HG02981 (cell line): ENCODE measurements around the gene WDR5.

Experiments
- ATAC-seq: cut with Tn5 transposase; IDR thresholded peaks from one replicate; pipeline ENCODE4 v1.9.1; 2021; ENCODE audit warnings: mild to moderate bottlenecking, moderate library complexity; ENCODE audit not compliant: unreplicated experiment

WDR5 gene

DNA sequence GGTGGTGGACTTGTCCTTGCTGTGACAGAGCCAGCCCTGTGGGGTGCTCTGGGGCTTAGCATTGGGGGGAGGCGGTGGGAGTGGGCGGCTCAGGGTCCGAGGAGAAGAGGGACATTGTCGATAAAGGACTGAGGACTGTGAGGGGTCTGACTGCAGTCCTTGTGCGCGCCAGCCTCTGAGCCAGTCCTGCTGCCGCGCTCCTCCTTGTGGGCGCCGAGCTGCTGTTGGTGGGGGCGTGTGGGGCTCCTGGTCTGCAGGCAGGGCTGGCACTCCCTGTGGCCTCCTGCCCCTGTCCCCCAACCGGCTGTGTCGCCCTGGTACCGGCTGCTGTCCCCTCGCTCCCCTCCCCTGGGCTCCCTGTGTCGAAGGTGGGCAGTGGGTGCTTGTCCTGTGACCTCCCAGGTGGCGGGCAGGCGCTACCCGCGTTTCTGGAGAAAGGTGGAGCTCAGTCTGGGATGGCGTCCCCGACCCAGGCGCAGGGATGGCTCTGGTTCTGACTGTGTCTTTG lies 21.6 kb downstream of the WDR5 start:
- ATAC-seq = no peak

DNA sequence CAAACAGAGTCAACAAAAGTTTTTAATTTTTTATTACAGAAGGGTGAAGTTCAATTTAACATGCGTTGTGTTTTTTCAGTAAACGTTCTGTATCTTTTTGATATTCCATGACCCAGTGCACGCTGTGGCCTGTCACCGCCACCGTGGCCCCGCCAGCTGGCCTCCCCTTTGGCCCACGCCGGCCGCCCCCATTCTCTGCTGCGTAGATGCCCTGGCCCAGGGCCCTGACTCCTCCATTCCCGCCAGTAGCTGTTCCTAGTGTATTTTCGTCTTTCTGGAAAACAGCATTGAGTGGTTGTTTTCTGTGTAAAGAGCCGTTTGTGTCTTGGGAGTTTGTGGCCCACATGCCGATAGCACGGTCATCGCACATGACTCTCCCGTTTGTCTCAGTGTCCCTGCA lies 22.4 kb downstream of the WDR5 start:
- no peak for ATAC-seq

DNA sequence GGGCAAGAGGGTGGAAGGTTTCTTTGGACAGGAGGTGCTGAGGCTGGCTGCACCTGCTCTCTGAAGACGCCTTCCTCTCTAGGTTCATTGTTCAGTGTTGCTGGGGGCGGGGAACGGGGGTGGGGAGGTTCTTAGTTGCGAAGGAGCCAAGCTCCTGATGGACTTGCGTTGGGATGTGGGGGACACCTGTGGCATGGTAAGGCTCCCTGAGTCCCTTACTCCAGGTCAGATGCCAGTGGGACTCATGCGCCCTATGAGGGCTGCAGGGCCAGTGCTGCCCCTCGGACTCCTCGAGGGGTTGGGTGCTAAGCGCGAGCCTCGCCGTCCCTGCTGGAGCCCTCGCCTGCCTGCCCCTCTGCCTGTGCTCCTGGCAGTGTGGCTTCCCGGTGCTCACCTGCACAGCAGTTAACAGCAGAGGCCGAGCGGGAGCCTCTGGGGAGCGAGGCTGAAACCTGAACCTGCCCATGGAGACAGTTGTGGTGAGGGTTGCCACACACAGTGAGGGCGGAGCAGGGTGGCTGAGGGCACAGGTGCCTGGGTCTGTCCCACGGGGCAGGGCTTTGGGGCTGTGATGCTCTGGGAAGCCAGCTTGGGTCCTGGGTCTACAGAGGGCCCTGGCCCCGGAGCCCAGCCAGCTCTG lies 23.0 kb downstream of the WDR5 start:
- ATAC-seq = no peak

DNA sequence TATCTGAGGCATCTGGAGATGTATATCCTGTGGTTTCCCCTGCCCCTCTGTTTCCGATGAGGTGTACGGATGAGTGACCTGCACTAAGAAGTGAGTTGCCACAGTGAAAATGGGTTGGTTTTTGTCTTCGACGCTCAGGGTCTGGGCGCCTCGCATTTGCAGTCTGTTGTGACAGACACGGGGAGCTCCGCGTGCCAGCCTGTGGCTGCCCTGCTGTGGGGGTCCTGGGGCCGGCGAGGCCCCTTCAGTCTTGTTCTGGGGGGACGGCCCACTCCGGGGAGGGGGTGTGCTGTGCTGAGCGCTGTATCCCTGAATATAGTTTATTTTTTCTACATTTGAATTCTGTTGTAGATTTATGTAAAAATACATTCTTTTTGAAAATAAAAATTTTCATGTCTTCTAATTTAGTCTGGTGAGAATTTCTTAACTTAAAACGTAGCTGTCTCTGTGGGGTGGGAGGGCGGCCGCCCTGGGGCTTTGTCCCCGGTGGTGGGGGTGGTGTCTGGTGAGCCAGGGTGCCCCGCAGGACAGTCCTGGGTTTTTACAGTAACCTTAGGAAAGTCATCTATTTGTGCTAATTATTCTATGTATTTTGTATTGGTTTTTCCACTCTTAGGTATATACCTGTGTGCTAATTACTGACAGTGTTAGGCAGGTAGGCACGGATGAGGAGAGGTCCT lies 23.8 kb downstream of the WDR5 start:
- ATAC-seq = no peak

DNA sequence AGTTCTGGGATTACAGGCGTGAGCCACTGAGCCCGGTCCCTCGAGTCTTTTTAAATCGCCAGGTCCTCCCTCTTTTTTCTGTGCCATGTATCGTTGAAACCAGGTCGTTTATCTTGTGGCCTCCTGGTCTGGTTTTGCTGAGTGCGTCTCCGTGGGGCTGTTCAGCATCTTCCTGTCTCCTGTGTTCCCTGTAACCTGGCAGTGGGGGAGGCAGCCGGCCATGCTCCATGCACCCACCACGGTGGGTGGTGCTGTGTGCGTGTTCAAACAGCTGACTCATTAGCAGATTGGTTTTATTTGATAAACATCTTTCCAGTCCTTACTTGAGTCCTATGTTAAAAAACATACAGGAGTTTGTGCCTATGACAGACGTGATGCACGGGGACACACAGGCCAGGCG lies 25.8 kb downstream of the WDR5 start:
- ATAC-seq = no peak

DNA sequence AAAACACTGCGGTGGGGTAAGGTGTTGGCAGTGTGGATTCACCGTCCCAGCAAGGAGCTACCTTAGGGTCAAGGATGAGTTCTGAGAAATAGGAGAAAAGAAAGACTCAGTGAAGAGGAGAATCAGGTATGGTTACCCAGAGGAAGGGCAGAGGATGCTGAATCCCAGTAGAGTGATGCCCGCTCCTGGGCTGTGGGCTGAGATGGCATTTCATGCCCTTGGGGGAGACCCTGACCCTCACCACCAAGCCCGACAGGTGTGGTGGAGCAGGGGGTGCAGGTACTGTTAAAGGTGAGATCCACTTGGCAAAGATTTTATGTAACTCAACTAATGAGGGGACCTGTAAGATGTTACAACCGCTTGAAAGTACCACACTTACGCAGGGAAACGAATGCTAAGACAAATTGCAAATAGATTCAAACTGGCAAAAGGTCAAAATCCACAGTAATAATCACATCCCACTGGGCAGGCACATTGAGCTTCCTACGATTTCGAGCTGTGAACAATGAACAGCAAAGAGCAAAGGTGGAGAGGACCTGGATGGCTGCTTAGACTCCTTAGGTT lies 26.4 kb downstream of the WDR5 start:
- ATAC-seq = no peak

DNA sequence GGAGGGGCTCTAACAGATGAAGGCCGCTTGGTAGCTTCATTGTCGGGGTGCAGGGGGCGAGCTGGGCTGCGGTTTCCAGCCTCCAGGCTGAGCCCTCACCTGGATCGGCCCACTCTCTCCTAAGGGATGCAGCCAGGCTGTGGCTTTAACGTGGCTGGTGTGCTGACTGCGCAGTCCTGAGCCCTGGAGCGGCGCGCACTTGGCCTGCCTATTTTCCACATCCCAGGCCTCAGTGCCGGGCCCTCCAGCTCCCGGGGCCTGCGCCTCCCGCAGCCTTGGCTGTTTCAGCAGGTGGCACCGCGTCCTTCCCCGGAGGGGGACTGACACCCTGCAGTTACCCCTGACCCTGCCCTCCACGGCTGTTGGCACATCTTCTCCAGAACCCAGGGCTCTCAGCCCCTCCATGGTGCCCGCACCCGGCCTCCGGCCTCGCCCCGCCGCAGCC lies 27.1 kb downstream of the WDR5 start:
- ATAC-seq = no peak

DNA sequence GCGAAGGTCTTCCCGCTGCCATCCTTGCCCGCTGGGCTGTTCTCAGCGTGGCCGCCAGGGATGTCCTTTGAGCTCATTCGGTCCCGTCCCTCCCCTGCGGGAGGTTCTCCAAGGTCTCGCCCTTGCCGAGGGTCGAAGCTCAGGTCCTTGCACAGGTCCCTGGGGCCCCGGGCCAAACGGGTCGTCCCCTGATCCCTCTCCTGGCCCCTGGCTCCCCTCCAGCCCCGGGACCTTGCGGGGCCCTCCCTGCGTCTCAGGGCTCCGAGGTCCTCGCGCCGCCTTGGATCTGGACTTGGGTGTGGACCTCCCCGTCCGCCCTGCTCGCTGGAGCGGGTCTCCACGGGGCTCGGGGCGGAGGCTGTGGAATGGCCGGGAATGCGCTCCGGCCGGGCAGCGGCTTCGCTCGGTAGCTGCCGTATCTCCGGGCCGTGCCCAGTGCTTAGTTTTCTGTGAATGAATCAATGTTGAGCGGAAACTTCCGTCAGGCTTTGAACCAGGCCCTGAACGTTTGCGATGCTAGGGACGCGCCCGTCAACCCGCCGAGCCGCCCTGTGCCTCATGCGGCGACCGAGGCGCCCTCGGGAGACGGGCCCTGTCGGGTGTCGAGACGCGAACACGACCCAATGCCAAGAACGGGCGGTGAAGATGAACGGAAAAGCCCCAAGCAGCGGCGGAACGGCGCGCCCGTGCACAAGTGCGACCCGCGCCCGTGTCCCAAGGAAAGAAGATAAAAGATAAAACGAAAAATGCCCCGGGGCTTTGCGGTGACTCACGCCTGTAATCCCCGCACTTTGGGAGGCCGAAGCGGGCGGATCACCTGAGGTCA lies 27.7 kb downstream of the WDR5 start:
- ATAC-seq = no peak

DNA sequence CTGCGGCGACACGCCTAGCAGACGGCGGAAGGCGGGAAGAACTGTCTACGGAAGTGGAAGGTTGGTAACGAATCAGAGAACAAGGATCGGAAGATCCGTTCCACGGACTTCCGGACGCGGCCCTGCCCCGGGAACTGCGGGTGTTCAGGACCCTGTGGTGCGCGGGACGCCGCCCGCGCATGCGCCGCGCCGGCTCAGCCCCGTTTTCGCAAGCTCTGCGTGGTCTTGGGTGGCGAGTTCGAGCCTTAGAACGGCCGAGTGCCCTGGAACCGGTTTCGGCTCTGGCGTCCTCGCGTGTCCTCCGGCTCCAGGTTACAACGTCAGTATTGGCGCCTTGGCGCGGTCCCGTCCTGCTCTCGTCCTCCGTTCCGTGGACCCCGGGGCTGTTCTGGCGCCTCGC lies 29.0 kb downstream of the WDR5 start:
- ATAC-seq = no peak

DNA sequence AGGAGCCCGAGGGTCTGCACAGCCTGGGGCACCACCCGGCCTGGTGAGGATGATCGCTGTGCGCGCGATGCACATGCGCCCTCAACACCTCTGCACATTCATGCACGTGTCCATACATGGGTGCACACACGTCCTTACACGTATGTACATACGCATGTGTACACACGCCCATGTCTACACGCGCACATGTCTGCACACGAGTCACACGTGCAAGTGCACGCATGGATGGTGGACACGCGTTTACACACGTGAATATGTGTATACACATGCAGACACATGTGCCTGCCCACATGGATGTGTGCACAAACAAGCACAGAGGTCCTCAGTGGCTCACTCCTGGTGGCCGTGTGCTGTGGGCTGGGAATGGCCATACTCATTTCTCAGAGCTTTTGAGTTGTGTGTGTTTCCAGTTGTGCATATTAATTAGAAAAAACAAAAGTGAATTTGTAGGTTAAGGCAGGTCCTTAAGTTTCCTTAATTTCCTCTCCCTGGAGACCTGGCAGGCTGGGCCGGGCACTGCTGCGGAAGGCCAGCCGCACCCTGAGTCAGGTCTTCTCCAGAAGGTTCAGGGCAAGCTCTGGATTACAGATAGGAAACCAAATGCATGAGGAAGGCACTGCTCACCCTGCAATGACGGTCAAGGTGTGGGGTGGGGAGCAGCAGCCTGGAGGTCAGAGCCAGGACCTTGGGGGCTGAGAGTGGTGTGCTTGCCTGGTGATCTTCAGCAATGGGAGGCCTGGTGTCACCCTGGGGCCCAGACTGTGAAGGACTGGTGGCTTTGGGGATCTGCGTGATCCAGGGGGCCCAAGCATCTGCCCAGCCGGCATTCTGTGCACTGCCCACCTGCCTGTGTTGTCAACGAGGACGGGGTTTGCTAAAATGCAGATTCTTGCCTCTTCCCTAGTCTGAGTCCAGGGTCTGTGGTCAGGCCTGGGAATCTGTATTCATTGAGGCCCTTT lies 29.8 kb downstream of the WDR5 start:
- ATAC-seq = no peak

DNA sequence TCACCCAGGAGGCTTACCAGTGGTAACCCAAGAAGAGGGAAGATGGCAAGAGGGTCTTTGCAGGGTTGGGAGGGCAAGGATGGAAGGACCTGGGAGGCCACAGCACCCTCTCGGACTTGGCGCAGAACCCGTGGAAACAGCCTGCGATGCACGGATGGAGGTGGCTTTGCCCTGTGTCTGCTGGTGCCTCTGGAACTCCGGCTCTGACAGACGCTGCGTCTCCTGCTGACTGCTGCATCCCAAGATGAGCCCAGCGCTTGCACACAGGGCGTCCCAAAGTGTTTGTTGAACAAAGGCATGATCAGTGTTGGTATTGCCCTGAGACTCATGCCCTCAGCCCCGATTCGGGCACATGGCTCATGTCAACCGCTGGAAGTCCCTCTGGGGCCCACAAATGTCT lies 30.5 kb downstream of the WDR5 start:
- no peak for ATAC-seq

DNA sequence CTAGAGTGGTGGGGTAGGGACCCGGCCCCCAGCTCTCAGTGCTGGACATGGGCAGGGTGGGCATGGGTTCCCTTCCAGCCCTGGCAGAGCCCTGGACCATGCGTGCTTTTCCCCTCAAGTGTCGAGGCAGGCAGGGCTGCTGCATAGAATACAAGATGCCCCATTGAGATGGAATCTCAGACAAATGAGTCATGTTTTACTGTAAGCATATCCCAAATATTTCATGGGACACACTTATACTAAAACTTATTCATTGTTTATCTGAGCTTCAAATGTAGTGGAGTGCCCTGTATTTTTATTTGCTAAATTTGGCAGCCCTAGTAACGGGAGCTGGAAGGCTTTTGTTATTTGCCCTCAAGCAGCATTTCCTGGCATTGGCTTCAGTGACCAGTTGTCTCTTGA lies 31.6 kb downstream of the WDR5 start:
- no peak for ATAC-seq

DNA sequence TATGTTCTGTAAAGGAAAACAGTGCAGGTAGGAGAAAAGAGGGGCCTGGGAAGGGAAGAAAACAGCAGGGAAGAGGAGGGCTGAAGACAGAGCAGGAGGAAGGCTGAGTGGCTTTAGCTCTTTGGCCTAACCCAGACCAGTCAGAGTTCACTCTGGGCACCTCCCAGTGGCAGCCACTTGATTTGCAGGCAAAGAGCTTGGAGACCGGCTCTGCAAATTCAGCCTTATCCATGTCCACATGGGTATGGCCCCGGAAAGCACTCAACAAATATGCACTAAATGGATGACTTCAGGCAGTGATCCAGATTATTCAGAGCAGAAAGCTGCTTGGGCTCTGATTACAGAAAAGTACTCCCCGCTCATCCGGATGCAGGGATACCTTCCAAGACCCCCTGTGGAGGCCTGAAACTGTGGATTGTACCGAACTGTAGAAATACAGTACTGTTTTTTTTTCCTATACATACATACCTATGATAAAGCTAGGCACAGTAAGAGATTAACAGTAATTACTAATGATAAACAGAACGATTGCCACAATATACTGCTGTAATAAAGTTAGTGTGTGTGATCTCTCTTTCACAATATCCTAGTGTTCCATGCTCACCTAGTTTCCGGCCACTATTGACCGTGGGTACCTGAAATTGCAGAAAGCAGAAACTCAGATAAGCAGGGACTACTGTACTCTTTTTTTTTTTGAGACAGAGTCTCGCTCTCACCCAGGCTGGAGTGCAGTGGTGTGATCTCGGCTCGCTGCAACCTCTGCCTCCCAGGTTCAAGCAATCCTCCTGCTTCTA lies 33.1 kb downstream of the WDR5 start:
- ATAC-seq = no peak

DNA sequence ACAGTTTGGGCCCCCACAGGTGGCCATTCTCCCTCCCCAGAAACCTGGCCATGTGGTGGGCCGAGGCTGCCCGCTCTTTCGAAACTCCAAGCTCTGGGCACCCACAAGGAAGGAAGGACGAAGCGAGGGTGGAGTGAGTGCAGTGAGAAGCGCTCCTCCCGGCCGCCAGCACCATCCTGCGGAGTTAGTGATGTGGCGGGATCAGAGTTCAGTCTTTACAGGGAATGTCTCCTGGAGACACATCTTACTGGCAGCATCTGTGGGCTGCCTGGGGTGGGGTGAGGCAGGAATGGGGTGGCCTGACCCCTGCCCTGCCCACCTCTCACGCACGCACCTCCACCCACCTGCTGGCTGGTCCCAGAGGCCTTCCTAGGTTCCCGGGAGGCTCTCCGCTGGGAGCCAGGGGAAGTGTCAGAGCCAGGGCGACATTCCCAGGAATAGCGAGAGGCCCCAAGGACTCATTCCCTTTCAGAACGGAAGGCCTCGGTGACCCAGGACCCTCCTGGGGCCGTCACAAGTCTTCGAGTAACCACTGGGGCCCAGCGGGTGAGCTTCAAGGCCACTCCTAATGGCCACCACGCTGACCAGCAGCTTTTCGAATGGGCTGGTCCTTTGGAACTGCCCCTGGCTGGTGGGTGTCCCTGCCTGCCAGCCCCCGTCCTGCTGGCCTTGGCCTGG lies 34.0 kb downstream of the WDR5 start:
- ATAC-seq = no peak

DNA sequence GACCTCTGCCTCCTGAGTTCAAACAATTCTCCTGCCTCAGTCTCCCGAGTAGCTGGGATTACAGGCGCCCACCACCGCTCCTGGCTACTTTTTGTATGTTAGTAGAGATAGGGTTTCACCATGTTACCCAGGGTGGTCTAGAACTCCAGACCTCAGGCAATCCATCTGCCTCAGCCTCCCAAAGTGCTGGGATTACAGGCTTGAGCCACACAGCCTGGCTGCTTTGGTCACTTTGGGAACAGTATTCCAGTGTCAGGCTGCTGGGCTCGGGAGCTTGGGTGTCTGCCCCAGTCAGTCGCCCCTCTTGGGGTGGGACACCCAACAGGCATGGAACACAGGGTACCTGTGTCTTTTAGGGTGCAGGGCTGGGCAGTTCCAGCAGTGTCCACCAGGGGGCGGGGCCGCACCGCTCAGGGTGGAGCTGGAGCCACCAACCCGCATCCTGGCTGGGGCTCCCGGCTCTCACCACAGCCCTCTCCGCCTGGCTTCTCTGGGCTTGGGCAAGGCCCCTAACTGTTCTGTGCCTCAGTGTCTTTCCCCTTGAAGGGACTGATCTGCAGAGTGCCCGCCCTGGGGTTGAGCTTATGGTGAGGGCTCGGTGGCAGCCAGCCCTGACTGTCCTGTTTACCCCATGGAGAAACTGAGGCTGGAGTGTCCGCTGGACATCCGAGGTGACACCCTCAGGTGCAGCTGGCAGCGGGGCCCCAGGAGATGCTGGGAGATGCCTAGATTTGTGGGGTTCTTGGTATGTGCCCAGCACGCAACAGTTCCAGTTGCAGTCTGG lies 34.8 kb downstream of the WDR5 start:
- no peak for ATAC-seq

DNA sequence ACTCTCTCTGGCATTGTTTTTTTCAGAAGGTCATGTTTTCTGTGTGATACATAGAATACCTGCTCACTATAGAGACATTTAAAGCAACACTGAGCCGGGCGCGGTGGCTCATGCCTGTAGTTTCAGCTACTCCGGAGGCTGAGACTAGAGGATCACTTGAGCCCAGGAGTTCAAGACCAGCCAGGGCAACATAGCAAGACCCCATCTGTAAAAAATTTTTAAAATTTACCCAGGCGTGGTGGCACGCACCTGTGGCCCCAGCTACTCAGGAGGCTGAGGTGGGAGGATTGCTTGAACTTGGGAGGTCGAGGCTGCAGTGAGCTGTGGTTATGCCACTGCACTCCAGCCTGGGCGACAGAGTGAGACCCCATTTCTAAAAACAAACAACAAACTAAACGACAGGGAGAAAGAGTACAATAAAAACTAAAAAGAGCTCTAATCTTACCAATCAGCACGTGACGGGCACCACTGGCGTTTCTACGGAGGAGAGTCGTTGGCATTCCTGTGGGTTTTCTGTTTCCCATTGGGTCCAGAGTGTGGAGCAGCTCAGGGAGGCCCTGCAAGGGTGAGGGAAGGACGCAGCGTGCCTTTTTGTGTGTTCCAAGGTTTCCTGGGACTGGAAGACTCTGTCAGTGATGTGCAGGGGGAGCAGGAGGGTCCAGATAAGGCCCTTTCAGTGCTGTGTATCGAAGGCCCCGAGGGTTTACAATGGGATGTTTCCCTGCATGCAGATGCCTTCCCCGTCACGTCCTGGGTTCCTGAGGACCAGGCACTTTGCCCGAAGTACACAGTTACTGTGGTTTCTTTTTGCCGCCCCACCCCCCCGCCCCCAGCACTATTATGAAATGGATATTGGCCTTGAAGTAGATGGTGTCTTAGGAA lies 35.7 kb downstream of the WDR5 start:
- ATAC-seq = no peak
